RWPE2 (cell line): Measurements from ENCODE around the gene ZNF710.

ENCODE experiments used
- ATAC-seq: fragments of 200-7000 bp; cut with Tn5 transposase; 3 replicates; pipeline ENCODE4 v1.9.1; 2021; ENCODE audit warnings: low read depth
- DNase-seq: peaks from one replicate; pipeline ENCODE4 v3.0.0-alpha.2; 2020; ENCODE audit warnings: low spot score
- H3K27ac ChIP-seq: fragments of 450-650 bp; 2 replicates; pipeline ENCODE4 v1.5.1; 2017; ENCODE audit warnings: mild to moderate bottlenecking; ENCODE audit not compliant: poor library complexity, severe bottlenecking
- H3K27me3 ChIP-seq: fragments of 250-450 bp; sonication (Bioruptor Pico); 2 replicates; pipeline ENCODE4 v1.5.1; 2021; ENCODE audit warnings: mild to moderate bottlenecking, moderate library complexity; ENCODE audit not compliant: insufficient read depth, poor library complexity, severe bottlenecking
- H3K36me3 ChIP-seq: fragments of 250-450 bp; sonication (Bioruptor Pico); 2 replicates; pipeline ENCODE4 v1.5.1; 2020; ENCODE audit warnings: low read depth, mild to moderate bottlenecking, moderate library complexity
- H3K4me1 ChIP-seq: fragments of 250-450 bp; sonication (Bioruptor Pico); 2 replicates; pipeline ENCODE4 v1.5.1; 2021; ENCODE audit warnings: mild to moderate bottlenecking, moderate library complexity; ENCODE audit not compliant: insufficient read depth, poor library complexity, severe bottlenecking
- H3K4me3 ChIP-seq: fragments of 250-450 bp; sonication (Bioruptor Pico); 2 replicates; pipeline ENCODE4 v1.5.1; 2021; ENCODE audit warnings: mild to moderate bottlenecking, moderate library complexity; ENCODE audit not compliant: severe bottlenecking
- H3K9me3 ChIP-seq: fragments of 250-450 bp; sonication (Bioruptor Pico); 2 replicates; pipeline ENCODE4 v1.5.1; 2021; ENCODE audit warnings: mild to moderate bottlenecking, moderate library complexity; ENCODE audit not compliant: severe bottlenecking
- TF ChIP-seq, protein P1 (sequence below): fragments of 450-650 bp; IDR thresholded peaks from one replicate; pipeline ENCODE4 v1.5.1; 2017; ENCODE audit warnings: mild to moderate bottlenecking, moderate library complexity; ENCODE audit not compliant: poor library complexity, severe bottlenecking

ZNF710 gene

DNA sequence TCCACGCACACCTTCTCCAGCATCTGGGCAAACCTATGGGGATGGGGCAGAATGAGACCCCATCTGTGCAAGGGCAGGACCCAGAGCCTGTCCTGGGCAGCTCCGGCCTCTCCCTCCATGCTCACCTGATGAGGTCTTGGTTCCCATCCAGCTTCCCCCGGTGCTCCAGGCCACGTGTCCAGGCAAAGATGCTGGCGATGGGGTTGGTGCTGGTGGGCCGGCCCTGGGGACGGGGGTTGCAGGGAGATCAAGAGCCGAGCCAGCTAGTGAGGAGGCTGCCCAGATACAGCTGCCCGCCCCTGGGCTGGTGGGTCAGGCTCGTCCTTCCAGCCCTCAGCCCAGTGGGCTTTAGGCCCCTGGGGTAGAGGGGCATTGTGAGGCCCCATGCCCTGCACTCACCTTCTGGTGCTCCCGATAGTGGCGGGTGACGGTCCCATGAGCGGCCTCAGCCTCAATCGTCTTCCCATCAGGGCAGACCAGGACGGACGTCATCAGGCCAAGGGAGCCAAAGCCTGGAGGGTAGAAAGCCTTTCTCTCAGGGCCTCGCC lies 83.8 kb downstream of the ZNF710 start:
- no peak for ATAC-seq
- Histone ChIP-seq H3K9me3 (no peaks in the 10 kb centered on the region), H3K27ac (no peak overlapping the region), H3K36me3 (peaks cover 27% of the 10 kb centered on the region), H3K4me3 (no peak overlapping the region), H3K27me3 (no peaks in the 10 kb centered on the region), H3K4me1 (no peaks in the 10 kb centered on the region)
- DNase-seq, result no peak
- TF ChIP-seq, protein P1, sequence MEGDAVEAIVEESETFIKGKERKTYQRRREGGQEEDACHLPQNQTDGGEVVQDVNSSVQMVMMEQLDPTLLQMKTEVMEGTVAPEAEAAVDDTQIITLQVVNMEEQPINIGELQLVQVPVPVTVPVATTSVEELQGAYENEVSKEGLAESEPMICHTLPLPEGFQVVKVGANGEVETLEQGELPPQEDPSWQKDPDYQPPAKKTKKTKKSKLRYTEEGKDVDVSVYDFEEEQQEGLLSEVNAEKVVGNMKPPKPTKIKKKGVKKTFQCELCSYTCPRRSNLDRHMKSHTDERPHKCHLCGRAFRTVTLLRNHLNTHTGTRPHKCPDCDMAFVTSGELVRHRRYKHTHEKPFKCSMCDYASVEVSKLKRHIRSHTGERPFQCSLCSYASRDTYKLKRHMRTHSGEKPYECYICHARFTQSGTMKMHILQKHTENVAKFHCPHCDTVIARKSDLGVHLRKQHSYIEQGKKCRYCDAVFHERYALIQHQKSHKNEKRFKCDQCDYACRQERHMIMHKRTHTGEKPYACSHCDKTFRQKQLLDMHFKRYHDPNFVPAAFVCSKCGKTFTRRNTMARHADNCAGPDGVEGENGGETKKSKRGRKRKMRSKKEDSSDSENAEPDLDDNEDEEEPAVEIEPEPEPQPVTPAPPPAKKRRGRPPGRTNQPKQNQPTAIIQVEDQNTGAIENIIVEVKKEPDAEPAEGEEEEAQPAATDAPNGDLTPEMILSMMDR, result no peak

DNA sequence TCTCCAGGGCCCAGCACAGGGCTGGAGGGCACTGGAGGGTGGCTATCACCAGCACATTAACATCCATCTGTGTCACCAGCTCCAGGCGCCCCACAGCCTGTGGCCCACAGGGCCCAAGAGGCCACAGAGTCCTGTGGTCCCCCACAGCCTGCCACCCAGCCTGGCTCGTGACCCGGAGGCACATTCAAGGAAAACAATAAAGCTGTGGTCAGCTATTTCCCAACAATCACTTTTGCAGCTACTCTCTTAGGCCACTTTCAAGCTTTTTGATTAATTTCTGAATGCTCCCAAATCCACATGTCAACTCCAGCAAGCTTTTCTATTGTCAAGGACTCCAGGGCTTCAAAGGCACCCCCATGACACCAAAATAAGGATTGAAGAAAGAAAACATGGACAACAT lies 84.4 kb downstream of the ZNF710 start:
- Histone ChIP-seq H3K4me3 (no peak overlapping the region), H3K27me3 (no peaks in the 10 kb centered on the region), H3K27ac (no peak overlapping the region), H3K36me3 (peaks cover 27% of the 10 kb centered on the region), H3K4me1 (no peaks in the 10 kb centered on the region), H3K9me3 (no peaks in the 10 kb centered on the region)
- ATAC-seq, result no peak
- TF ChIP-seq, protein P1, result no peak
- DNase-seq, result no peak

DNA sequence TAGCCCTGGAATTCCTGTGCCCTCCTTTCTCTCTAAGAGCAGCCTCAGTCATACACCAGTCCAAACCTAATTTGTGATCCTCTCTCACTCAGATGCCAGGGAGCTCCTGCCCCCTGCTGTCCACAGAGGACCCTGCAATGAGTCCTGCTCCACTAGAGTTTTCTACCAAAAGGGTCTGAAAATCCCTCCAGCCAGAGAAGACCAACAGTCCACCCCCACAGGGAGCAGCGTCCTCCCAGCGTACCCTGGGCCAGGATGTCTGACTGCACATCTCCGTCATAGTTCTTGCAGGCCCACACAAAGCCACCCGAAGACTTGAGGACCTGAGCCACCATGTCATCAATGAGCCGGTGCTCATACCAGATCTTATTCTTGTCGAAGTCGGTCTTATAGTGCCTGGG lies 85.7 kb downstream of the ZNF710 start:
- no peak overlapping the region for H3K4me3 ChIP-seq
- peaks cover 27% of the 10 kb centered on the region for H3K36me3 ChIP-seq
- H3K9me3 ChIP-seq, result no peaks in the 10 kb centered on the region
- no peak overlapping the region for H3K27ac ChIP-seq
- no peaks in the 10 kb centered on the region for H3K4me1 ChIP-seq
- ATAC-seq, result peak; percentile 45
- H3K27me3 ChIP-seq, result no peaks in the 10 kb centered on the region
- TF ChIP-seq, protein P1, result peak; percentile 96
- DNase-seq, result no peak

DNA sequence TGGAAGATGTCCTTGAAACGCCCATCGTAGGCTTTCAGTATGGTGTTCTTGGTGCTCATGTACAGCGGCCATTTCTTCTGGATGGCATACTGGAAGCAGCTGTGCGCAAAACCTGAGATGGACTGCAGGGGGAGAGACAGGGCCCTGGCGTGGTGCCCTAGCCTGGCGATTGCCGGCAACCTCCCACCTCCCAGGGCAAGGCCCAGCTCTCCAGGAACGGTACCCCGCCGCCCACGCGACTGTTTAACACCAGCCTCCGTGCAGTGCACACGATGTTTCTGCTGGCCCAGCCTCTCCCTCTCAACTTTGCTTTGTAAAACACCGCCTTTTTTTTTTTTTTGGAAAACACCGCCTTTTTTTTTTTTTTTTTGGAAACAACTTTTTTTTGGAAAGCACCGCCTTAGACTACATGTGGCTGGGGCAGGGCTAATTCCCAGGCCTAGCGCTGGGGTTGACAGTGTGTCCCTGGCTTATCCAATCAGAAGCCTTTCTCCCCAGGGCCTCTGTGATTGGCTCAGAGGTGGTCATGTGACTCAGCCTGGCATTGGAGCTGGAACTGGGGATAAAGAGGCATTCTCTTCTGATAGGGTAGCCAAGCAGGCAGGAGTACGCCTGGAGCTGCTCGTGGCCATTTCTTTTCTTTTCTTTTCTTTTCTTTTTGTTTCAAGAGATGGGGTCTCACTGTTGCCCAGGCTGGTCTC lies 86.5 kb downstream of the ZNF710 start:
- no peaks in the 10 kb centered on the region for H3K27me3 ChIP-seq
- H3K4me1 ChIP-seq, result no peaks in the 10 kb centered on the region
- no peak overlapping the region for H3K4me3 ChIP-seq
- no peak overlapping the region for H3K27ac ChIP-seq
- no peaks in the 10 kb centered on the region for H3K9me3 ChIP-seq
- peaks cover 27% of the 10 kb centered on the region for H3K36me3 ChIP-seq
- ATAC-seq (peak; percentile 44), DNase-seq (no peak)
- TF ChIP-seq, protein P1, result no peak

DNA sequence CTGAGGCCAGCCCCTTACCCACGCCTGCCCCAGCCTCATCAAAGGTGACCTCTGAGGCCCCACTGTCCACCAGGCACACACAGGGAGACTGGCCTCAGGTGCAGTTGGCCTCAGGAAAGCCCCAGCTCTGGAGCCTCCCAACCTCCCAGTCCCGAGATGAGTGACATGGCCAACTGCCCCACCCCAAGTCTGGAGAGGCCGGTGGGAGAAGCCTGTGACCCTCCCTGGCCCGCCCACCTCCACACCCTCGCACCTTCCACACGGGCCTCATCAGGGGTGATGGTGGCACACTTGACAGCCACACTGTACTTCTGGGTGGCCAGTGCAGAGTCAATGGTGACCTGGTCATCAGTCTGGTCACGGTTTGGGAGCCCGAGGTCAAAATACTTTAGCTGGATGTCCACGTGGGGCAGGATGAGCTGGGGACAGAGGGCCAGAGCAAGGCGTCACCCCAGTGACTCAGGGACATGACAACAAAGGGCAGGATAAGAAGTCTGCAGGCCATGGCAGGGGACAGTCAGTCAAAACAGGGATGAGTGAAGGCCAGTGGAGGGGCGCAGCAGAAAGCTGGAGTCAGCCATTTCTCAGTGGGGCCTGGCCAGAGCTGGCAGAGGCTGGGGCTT lies 89.2 kb downstream of the ZNF710 start:
- ATAC-seq (no peak), DNase-seq (no peak)
- H3K27ac ChIP-seq, result no peak overlapping the region
- H3K27me3 ChIP-seq, result no peaks in the 10 kb centered on the region
- no peak overlapping the region for H3K4me3 ChIP-seq
- TF ChIP-seq, protein P1, result no peak
- H3K4me1 ChIP-seq, result no peaks in the 10 kb centered on the region
- no peaks in the 10 kb centered on the region for H3K9me3 ChIP-seq
- H3K36me3 ChIP-seq, result peaks cover 18% of the 10 kb centered on the region
